SU-DHL-6 (cell line): ENCODE results near the gene SPZ1.
"Not testable (repeated sequence)": the region's sequence is repeated elsewhere in the genome, so short reads cannot be mapped to it uniquely, and the experiment has no call there.

ENCODE experiments used
- H2AFZ ChIP-seq: fragments of 200-600 bp; sonication (generic); 2 replicates; pipeline ENCODE4 v1.6.1; 2014; ENCODE audit warnings: low read depth, mild to moderate bottlenecking, moderate library complexity, mixed read lengths, antibody characterized with exemption, low read length; ENCODE audit not compliant: severe bottlenecking
- H3F3A ChIP-seq: fragments of 200-600 bp; shearing (Covaris generic); 2 replicates; pipeline ENCODE4 v1.6.0; 2016; ENCODE audit warnings: antibody characterized with exemption, mild to moderate bottlenecking; ENCODE audit not compliant: insufficient read depth
- H3K27ac ChIP-seq: fragments of 200-600 bp; sonication (generic); 2 replicates; pipeline ENCODE4 v1.5.1; 2016; ENCODE audit warnings: low read depth, mild to moderate bottlenecking, low read length, moderate library complexity, mixed read lengths
- H3K27me3 ChIP-seq: fragments of 200-600 bp; sonication (generic), shearing (Covaris generic); 2 replicates; pipeline ENCODE4 v1.6.0; 2014; ENCODE audit warnings: mild to moderate bottlenecking, low read length
- H3K36me3 ChIP-seq: fragments of 200-600 bp; sonication (generic); 2 replicates; pipeline ENCODE4 v1.6.1; 2014; ENCODE audit warnings: mild to moderate bottlenecking, low read length, mixed read lengths
- H3K4me2 ChIP-seq: fragments of 300-600, 200-600 bp; shearing (Covaris generic), sonication (generic); 2 replicates; pipeline ENCODE4 v1.6.0; 2014; ENCODE audit warnings: low read length, low read depth, mild to moderate bottlenecking; ENCODE audit not compliant: poor library complexity, severe bottlenecking
- H3K4me3 ChIP-seq: fragments of 200-600 bp; sonication (generic); 2 replicates; pipeline ENCODE4 v1.5.1; 2014; ENCODE audit warnings: antibody characterized with exemption, low read length, mild to moderate bottlenecking, mixed read lengths; ENCODE audit not compliant: insufficient read depth, poor library complexity, severe bottlenecking
- H3K79me2 ChIP-seq: fragments of 200-600 bp; sonication (generic); 2 replicates; pipeline ENCODE4 v1.6.1; 2014; ENCODE audit warnings: mild to moderate bottlenecking, low read length, moderate library complexity; ENCODE audit not compliant: insufficient read depth
- H3K9ac ChIP-seq: fragments of 200-600 bp; sonication (generic); 2 replicates; pipeline ENCODE4 v1.7.0; 2014; ENCODE audit warnings: mild to moderate bottlenecking, low read length
- H3K9me2 ChIP-seq: fragments of 200-600 bp; sonication (generic); replicated peaks from 2 replicates; pipeline ENCODE4 v1.6.1; 2014; ENCODE audit warnings: low read length; ENCODE audit not compliant: insufficient read depth
- H3K9me3 ChIP-seq: fragments of 200-600 bp; sonication (generic); 2 replicates; pipeline ENCODE4 v1.6.1; 2014; ENCODE audit warnings: low read length, mixed read lengths; ENCODE audit not compliant: insufficient read depth
- H4K20me1 ChIP-seq: fragments of 200-600 bp; sonication (generic); 2 replicates; pipeline ENCODE4 v1.6.1; 2014; ENCODE audit warnings: low read depth, mild to moderate bottlenecking, antibody characterized with exemption, low read length, moderate library complexity, mixed read lengths
- EZH2phosphoT487 ChIP-seq: fragments of 200-600 bp; sonication (generic), shearing (Covaris generic); conservative IDR thresholded peaks from 2 replicates; pipeline ENCODE4 v1.6.1; 2018; ENCODE audit warnings: mild to moderate bottlenecking, antibody characterized with exemption, low read length, moderate library complexity, mixed read lengths
- TF ChIP-seq, protein P1 (sequence below): fragments of 200-600 bp; sonication (generic); IDR thresholded peaks from one replicate; pipeline ENCODE4 v1.5.1; 2017; ENCODE audit warnings: antibody characterized with exemption, mild to moderate bottlenecking, low read length, moderate library complexity; ENCODE audit not compliant: insufficient read depth, poor library complexity, severe bottlenecking

Gene SPZ1, protein sequence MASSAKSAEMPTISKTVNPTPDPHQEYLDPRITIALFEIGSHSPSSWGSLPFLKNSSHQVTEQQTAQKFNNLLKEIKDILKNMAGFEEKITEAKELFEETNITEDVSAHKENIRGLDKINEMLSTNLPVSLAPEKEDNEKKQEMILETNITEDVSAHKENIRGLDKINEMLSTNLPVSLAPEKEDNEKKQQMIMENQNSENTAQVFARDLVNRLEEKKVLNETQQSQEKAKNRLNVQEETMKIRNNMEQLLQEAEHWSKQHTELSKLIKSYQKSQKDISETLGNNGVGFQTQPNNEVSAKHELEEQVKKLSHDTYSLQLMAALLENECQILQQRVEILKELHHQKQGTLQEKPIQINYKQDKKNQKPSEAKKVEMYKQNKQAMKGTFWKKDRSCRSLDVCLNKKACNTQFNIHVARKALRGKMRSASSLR

GRCh38 chr5:80319702-80320101, at the start of gene SPZ1:
SPZ1 (plus strand) TSS chr5:80320002; CDS start chr5:80320216, 214 bp downstream.
- no peak for TF ChIP-seq EZH2phosphoT487
- TF ChIP-seq, protein P1, sequence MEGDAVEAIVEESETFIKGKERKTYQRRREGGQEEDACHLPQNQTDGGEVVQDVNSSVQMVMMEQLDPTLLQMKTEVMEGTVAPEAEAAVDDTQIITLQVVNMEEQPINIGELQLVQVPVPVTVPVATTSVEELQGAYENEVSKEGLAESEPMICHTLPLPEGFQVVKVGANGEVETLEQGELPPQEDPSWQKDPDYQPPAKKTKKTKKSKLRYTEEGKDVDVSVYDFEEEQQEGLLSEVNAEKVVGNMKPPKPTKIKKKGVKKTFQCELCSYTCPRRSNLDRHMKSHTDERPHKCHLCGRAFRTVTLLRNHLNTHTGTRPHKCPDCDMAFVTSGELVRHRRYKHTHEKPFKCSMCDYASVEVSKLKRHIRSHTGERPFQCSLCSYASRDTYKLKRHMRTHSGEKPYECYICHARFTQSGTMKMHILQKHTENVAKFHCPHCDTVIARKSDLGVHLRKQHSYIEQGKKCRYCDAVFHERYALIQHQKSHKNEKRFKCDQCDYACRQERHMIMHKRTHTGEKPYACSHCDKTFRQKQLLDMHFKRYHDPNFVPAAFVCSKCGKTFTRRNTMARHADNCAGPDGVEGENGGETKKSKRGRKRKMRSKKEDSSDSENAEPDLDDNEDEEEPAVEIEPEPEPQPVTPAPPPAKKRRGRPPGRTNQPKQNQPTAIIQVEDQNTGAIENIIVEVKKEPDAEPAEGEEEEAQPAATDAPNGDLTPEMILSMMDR = no peak
- Histone ChIP-seq H4K20me1 (no peaks in the 10 kb centered on the region), H3K4me3 (no peak within 1 kb of the TSS)

DNA sequence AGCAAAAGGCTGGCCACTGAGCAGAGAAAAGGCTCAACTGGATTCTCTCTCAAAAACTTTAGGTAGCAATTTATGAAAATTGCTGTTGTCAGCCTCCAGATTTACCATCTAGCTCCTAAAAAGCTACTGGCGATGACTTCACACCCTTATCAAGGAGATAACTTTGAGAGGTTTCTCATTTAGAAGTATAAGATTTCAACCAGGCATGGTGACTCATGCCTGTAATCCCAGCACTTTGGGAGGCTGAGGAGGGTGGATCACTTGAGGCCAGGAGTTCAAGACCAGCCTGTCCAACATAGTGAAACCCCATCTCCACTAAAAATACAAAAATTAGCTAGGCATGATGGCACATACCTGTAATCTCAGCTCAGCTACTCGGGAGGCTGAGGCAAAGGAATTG, 49.3 kb upstream of the SPZ1 start:
- not testable (repeated sequence) for H3K4me3 ChIP-seq, H3K79me2 ChIP-seq, H3K9me3 ChIP-seq, H3K27me3 ChIP-seq, H3K9me2 ChIP-seq, H3K36me3 ChIP-seq, H2AFZ ChIP-seq, H4K20me1 ChIP-seq
- Histone ChIP-seq H3K27ac (peak overlapping the region; percentile 87), H3K9ac (peak overlapping the region; percentile 15), H3F3A (peaks cover 36% of the 10 kb centered on the region), H3K4me2 (peak overlapping the region; percentile 47)

More at GRCh38 chr5:80319702-80320101, at the start of gene SPZ1:
- Histone ChIP-seq H3K36me3 (no peaks in the 10 kb centered on the region), H3K4me2 (no peak within 1 kb of the TSS), H3F3A (no peaks in the 10 kb centered on the region), H3K9ac (no peak within 1 kb of the TSS), H3K9me3 (no peaks in the 10 kb centered on the region), H2AFZ (no peak within 1 kb of the TSS), H3K27me3 (no peaks in the 10 kb centered on the region), H3K27ac (no peak within 1 kb of the TSS), H3K79me2 (no peaks in the 10 kb centered on the region), H3K9me2 (no peaks in the 10 kb centered on the region)

DNA sequence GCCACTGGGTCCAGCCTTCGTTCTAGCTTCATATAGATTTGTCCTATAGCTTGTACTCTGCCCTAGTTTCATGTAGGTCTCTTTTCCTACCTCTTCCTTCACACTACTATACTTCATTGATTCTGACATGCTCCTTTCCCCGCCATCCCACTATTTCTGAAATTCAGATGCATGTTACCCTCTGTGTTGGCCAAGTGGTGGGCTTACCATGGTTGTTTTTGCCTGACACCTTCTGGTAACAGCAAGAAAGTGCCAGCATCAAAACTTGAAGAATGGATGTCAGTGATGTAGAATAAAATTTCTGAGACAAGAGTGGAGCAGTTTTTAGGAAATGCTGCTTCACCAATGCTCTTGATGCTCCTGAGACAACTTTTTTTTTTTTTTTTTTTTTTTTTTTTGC, 44.5 kb upstream of the SPZ1 start:
- H3K4me2 ChIP-seq = no peak overlapping the region
- no peaks in the 10 kb centered on the region for H4K20me1 ChIP-seq
- no peaks in the 10 kb centered on the region for H3K36me3 ChIP-seq
- peak overlapping the region; percentile 64 for H2AFZ ChIP-seq
- no peak for TF ChIP-seq EZH2phosphoT487
- TF ChIP-seq, protein P1 = peak; percentile 80
- H3K4me3 ChIP-seq = no peak overlapping the region
- H3F3A ChIP-seq = peaks cover 22% of the 10 kb centered on the region
- no peak overlapping the region for H3K9ac ChIP-seq
- no peaks in the 10 kb centered on the region for H3K79me2 ChIP-seq
- H3K27ac ChIP-seq = peak overlapping the region; percentile 61; the same call in 1 of the 2 replicates
- no peaks in the 10 kb centered on the region for H3K9me2 ChIP-seq
- no peaks in the 10 kb centered on the region for H3K9me3 ChIP-seq
- H3K27me3 ChIP-seq = no peaks in the 10 kb centered on the region

- no peaks in the 10 kb centered on the region for H3K79me2 ChIP-seq
- H4K20me1 ChIP-seq = no peaks in the 10 kb centered on the region
- H3F3A ChIP-seq = peaks cover 14% of the 10 kb centered on the region
- H3K9me2 ChIP-seq = no peaks in the 10 kb centered on the region
- no peak for TF ChIP-seq EZH2phosphoT487
- TF ChIP-seq, protein P1 = no peak
- H3K27me3 ChIP-seq = no peaks in the 10 kb centered on the region
- no peaks in the 10 kb centered on the region for H3K36me3 ChIP-seq
- no peak overlapping the region for H3K4me2 ChIP-seq
- no peaks in the 10 kb centered on the region for H3K9me3 ChIP-seq
- H3K4me3 ChIP-seq = no peak overlapping the region
- no peak overlapping the region for H3K27ac ChIP-seq
- no peak overlapping the region for H3K9ac ChIP-seq
- H2AFZ ChIP-seq = no peak overlapping the region
Observed at GRCh38 chr5:80276186-80276585, 43.6 kb upstream of the SPZ1 start.
